GM12875 (cell line): ENCODE results near the gene MDM2.

Source experiments
- H3K4me3 ChIP-seq: one replicate; pipeline ENCODE4 v1.5.1; 2011; ENCODE audit warnings: low read depth, low read length, control low read depth
- TF ChIP-seq, protein P1 (sequence below): IDR thresholded peaks from 2 replicates; pipeline ENCODE4 v1.5.1; 2011; ENCODE audit warnings: low read depth, mild to moderate bottlenecking, control low read depth, inconsistent platforms, low read length, moderate library complexity, borderline replicate concordance; ENCODE audit not compliant: insufficient read depth

MDM2 gene

DNA sequence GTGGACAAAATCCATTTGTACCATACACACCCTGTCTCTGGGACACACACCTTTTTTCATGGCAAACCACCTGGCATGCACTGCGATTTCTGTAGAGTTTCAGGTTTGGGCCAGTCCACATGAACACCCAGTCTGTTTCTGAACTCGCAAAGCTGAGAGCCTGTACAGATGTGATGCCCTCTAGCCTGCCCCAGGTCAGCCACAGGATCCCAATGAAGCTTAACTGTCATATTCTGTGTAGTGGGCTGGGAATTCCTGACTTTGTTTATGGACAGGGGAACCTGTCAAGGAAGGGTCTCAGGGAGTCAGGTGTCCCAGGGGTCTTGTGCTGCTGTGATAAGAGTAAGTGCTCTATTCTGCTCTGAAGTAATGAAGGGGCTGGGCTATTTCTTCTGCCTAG is 85.2 kb downstream of the MDM2 start:
- H3K4me3 ChIP-seq: no peak overlapping the region
- TF ChIP-seq, protein P1, sequence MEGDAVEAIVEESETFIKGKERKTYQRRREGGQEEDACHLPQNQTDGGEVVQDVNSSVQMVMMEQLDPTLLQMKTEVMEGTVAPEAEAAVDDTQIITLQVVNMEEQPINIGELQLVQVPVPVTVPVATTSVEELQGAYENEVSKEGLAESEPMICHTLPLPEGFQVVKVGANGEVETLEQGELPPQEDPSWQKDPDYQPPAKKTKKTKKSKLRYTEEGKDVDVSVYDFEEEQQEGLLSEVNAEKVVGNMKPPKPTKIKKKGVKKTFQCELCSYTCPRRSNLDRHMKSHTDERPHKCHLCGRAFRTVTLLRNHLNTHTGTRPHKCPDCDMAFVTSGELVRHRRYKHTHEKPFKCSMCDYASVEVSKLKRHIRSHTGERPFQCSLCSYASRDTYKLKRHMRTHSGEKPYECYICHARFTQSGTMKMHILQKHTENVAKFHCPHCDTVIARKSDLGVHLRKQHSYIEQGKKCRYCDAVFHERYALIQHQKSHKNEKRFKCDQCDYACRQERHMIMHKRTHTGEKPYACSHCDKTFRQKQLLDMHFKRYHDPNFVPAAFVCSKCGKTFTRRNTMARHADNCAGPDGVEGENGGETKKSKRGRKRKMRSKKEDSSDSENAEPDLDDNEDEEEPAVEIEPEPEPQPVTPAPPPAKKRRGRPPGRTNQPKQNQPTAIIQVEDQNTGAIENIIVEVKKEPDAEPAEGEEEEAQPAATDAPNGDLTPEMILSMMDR: no peak

DNA sequence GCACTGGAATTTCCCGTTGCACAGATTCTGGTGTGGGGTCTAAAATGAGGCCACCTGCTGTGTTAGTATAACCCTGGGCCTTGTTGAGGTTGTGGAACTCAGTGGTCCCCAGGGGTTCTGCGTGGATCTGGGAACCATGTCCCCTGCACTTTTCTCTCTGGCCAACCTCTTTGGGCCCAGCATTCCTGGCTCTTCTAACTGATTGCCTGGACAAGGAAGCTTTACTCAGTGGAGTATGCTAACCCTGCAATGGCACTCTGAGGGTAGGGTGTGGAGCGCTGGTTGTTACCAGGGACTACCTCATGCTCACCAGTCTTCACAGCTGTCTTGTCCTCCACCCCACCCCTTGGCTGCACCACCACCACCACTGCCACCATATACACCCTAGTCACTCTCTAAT is 85.8 kb downstream of the MDM2 start:
- TF ChIP-seq, protein P1: no peak
- H3K4me3 ChIP-seq: no peak overlapping the region

DNA sequence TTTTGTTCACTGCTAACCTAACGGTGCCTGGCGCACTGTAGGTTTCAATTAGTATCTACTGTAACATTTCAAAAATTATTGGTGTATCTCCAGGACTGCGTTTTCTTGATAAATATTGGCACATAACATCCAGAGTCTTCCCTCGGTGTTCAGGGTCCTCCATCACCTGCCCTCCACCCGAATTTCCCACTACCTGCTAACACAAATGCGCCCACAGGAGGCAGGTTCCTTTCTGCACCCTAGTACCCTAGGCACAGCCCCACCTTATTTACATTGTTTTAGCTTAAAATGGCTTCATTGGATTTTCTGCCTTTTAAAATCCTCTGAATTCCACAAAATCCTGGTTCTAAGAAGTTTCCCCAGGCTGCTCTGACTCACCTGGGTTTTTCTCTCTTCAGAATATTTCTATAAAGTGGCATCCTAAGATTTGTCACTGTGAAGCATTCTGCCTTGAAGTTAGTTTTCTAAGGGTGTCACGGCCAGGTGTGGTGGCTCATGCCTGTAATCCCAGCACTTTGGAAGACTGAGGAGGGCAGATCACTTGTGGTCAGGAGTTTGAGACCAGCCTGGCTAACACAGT is 86.4 kb downstream of the MDM2 start:
- TF ChIP-seq, protein P1: no peak
- no peak overlapping the region for H3K4me3 ChIP-seq

DNA sequence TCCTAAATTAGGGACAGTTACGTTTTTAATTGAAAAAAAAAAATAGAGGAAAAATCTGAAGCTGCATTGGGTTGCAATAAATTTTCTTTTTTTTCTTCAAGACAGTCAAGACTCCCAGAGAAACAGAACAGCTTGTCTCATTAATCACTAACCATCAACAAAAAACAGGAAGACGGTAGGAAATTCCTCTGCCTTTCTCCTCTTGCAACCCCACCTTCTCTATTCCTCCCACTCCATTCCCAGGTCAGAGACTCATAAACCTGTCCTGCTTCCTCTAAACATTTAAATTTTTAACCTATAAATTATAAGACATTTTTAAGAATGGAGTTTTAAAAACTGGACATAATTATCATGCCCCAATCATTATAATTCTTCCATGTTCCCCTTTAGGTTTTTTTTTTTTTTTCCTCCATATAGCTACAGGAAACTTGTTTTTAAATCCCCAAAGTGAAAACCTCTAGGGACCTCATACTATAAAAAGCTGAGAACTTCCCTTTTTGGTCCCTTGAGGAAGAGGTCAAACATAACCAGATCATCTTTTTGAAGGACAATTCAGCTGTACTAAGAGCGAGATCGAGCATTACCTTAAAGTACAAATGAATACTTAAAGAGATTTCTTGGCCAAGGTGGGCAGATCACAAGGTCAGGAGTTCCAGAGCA is 89.0 kb downstream of the MDM2 start:
- no peak overlapping the region for H3K4me3 ChIP-seq
- TF ChIP-seq, protein P1: no peak

DNA sequence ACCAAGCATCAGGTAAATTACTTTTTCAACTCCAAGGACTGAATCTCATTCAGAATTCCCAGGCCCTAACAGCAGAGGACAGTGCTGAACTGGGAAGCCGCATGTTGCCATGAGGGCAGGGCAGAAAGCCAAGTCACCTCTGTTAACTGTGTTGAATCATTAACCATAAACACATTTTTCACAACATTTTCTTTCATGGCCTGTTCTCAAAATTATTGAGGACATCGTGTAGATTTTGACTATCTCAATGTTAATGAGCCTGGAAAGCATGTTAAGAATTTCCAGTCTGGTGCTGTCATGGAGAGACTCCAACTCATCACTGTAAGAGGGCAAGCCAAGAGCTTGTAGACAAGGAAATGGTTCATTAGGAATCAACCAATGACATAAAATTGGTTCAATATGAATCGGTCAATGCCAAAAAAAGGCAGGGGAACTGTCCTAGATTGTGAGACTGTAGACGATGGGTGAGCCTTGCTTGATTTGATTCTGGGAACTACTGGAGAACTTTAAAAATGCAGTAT is 91.3 kb downstream of the MDM2 start:
- H3K4me3 ChIP-seq: no peak overlapping the region
- TF ChIP-seq, protein P1: no peak

DNA sequence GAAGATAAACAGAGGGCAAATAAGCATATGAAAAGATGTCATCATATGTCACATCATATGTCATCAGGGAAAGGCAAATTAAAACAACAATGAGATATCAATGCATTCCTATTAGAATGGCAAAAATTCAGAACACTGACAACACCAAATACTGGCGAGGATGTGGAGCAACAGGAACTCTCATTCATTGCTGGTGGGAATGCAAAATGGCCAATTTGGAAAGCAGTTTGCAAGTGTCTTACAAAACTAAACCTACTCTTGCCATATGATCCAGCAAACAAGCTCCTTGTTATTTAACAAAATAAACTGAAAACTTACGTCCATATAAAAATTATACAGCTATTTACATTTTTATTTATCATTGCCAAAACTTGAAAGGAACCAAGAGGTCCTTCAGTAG is 92.3 kb downstream of the MDM2 start:
- TF ChIP-seq, protein P1: no peak
- no peak overlapping the region for H3K4me3 ChIP-seq
